GM21360 (cell line): ENCODE measurements around the gene FAM50B.

Experiments
- ATAC-seq: cut with Tn5 transposase; IDR thresholded peaks from one replicate; pipeline ENCODE4 v1.9.1; 2021; ENCODE audit warnings: mild to moderate bottlenecking, moderate library complexity; ENCODE audit not compliant: unreplicated experiment

Gene FAM50B

GRCh38 chr6:3892603-3893002, 43.4 kb downstream of the FAM50B start:
- no peak for ATAC-seq

GRCh38 chr6:3893487-3893886, 44.3 kb downstream of the FAM50B start:
- no peak for ATAC-seq

- no peak for ATAC-seq
These were observed 44.7 kb downstream of the FAM50B start for GRCh38 chr6:3893917-3894316.

GRCh38 chr6:3894590-3895311, 45.6 kb downstream of the FAM50B start:
- ATAC-seq, result no peak

- no peak for ATAC-seq
These were observed 46.1 kb downstream of the FAM50B start for GRCh38 chr6:3895312-3895653.

- no peak for ATAC-seq
These were observed 46.6 kb downstream of the FAM50B start for GRCh38 chr6:3895805-3896204.

GRCh38 chr6:3898265-3898994, 49.3 kb downstream of the FAM50B start:
- ATAC-seq, result no peak

GRCh38 chr6:3899061-3899460, 49.9 kb downstream of the FAM50B start:
- no peak for ATAC-seq

- ATAC-seq, result no peak
These were observed 50.8 kb downstream of the FAM50B start for GRCh38 chr6:3899970-3900439.
